GM12872 (cell line): ENCODE data around the gene PCNX2.

Experiments used
- CTCF ChIP-seq: IDR thresholded peaks from 3 replicates; pipeline ENCODE4 v1.5.1; 2011; ENCODE audit warnings: low read depth, mild to moderate bottlenecking, low read length, moderate library complexity; ENCODE audit not compliant: insufficient read depth

Gene PCNX2

GRCh38 chr1:233042834-233043233 is 252.7 kb downstream of the PCNX2 start:
- TF ChIP-seq CTCF: no peak

- TF ChIP-seq CTCF: no peak
Measured at GRCh38 chr1:233040494-233040893, 255.0 kb downstream of the PCNX2 start.

- no peak for TF ChIP-seq CTCF
Measured at GRCh38 chr1:233038581-233038980, 256.9 kb downstream of the PCNX2 start.

- TF ChIP-seq CTCF: no peak
Measured at GRCh38 chr1:233037843-233038242, 257.7 kb downstream of the PCNX2 start.

GRCh38 chr1:233034836-233035235 is 260.7 kb downstream of the PCNX2 start:
- TF ChIP-seq CTCF: no peak

- TF ChIP-seq CTCF: no peak
Measured at GRCh38 chr1:233033361-233033760, 262.2 kb downstream of the PCNX2 start.

GRCh38 chr1:233032916-233033315 is 262.6 kb downstream of the PCNX2 start:
- no peak for TF ChIP-seq CTCF

- TF ChIP-seq CTCF: no peak
Measured at GRCh38 chr1:233031521-233031920, 264.0 kb downstream of the PCNX2 start.
